ENCODE data around the gene WNT9A.

The WNT9A gene

GRCh38 chr1:227894831-227895451 lies 52.8 kb downstream of the WNT9A start:
- DNase-seq, result no peak

- no peak for DNase-seq
Observed at GRCh38 chr1:227893949-227894721, 53.6 kb downstream of the WNT9A start.

GRCh38 chr1:227893300-227893948 lies 54.3 kb downstream of the WNT9A start:
- no peak for DNase-seq

- no peak for DNase-seq
Observed at GRCh38 chr1:227892489-227893299, 55.0 kb downstream of the WNT9A start.

- DNase-seq, result no peak
Observed at GRCh38 chr1:227891955-227892488, 55.7 kb downstream of the WNT9A start.

- DNase-seq, result no peak
Observed at GRCh38 chr1:227891223-227891954, 56.3 kb downstream of the WNT9A start.

- no peak for DNase-seq
Observed at GRCh38 chr1:227890451-227891222, 57.1 kb downstream of the WNT9A start.

- DNase-seq, result no peak
Observed at GRCh38 chr1:227889863-227890405, 57.8 kb downstream of the WNT9A start.

GRCh38 chr1:227889047-227889862 lies 58.5 kb downstream of the WNT9A start:
- no peak for DNase-seq

GRCh38 chr1:227888404-227889046 lies 59.2 kb downstream of the WNT9A start:
- DNase-seq, result no peak

GRCh38 chr1:227887697-227888403 lies 59.9 kb downstream of the WNT9A start:
- DNase-seq, result peak in 3 of 6 experiments; percentile 21 to 45 (median 35)

GRCh38 chr1:227886993-227887696 lies 60.6 kb downstream of the WNT9A start:
- DNase-seq, result peak in 4 of 6 experiments; percentile 24 to 66 (median 52)

GRCh38 chr1:227886503-227886961 lies 61.2 kb downstream of the WNT9A start:
- DNase-seq, result no peak

- DNase-seq, result no peak
Observed at GRCh38 chr1:227885648-227886502, 61.9 kb downstream of the WNT9A start.

GRCh38 chr1:227885135-227885647 lies 62.5 kb downstream of the WNT9A start:
- DNase-seq, result peak in 3 of 6 experiments; percentile 11 to 51 (median 28)

- DNase-seq, result no peak
Observed at GRCh38 chr1:227884370-227885134, 63.2 kb downstream of the WNT9A start.
